Measurements from ENCODE around the gene COA7.

COA7 gene

DNA sequence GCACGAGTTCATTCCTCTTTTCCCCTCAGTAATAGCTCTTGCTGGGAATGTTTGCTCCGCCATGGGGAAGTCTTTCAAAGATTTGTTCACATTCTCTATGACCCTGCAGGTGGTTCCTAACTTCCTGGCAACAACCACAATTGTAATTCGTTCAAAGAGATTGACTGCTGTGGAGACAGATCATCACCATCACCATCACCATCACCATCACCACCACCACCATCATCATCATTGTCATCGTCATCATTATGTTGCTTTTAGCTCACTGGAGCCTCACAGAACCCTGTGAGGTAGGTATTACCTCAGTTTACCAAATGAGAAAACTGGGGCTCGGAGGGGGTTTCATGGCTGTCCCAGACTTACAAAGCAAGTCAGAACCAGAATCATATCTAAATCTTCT lies 30.9 kb downstream of the COA7 start:
- no peak for DNase-seq (ENCODE audit: extremely low spot score)
- CTCF ChIA-PET, result no interaction called here
- POLR2A ChIA-PET, result no interaction called here
- TF ChIP-seq, protein P1, sequence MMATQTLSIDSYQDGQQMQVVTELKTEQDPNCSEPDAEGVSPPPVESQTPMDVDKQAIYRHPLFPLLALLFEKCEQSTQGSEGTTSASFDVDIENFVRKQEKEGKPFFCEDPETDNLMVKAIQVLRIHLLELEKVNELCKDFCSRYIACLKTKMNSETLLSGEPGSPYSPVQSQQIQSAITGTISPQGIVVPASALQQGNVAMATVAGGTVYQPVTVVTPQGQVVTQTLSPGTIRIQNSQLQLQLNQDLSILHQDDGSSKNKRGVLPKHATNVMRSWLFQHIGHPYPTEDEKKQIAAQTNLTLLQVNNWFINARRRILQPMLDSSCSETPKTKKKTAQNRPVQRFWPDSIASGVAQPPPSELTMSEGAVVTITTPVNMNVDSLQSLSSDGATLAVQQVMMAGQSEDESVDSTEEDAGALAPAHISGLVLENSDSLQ (IDR thresholded peaks at IDR 0.05), result no peak
- no peak for TF ChIP-seq LEF1 (IDR thresholded peaks at IDR 0.05; ENCODE audit: borderline replicate concordance)
- TF ChIP-seq ARNT (IDR thresholded peaks at IDR 0.05), result no peak
- TF ChIP-seq FOXM1 (IDR thresholded peaks at IDR 0.05; ENCODE audit: borderline replicate concordance), result no peak
- TF ChIP-seq FOXA1 (IDR thresholded peaks at IDR 0.05), result no peak
- no peak for TF ChIP-seq BHLHE40 (IDR thresholded peaks at IDR 0.05; ENCODE audit: borderline replicate concordance)
- no peak for TF ChIP-seq L3MBTL2 (conservative IDR thresholded peaks at IDR 0.05)

DNA sequence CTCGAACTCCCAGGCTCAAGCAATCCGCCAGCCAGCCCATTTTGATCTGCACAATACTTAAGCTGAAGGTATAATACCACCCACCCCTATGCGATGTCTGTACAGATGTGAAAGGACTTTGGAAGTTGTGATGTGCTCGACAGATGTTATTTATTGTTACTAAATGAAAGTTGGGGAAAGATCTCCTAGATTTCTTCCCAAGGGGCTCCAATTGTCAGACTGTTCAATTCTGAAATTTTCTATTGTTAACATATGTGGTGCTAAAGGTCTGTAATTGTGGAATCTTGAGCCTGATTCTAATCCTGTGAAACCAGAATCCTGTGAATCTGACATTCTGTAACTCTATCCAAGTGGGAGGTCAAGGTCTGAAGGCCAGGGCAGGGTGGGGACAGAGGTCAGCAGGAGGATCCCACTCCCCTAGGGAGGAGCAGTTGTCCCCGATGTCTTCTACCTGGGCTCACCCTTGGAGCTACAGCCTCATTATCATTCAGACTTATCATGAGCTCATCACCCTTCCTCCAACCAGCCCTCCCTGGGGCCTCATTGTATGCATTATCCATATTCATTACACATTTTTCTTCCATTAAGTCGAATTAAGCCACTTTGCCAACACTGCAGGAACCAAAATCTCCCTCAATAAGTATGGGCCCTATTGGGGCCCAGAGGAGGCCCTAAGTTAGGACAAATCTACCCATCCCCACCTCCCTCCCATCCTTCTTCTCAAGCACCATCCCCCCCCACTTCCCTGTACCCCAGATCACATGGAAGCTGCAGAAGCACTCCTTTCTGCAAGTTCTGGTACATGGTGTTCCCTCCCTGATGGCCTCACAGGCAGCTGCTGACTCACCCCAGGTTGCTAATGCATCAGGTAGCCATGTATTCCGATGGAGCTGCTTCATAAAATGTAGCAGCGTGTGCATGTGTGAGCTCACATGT lies 32.9 kb downstream of the COA7 start:
- POLR2A ChIA-PET, result no interaction called here
- TF ChIP-seq SUZ12 (IDR thresholded peaks at IDR 0.05) (no peak), BHLHE40 (IDR thresholded peaks at IDR 0.05; ENCODE audit: borderline replicate concordance) (no peak), FOXM1 (IDR thresholded peaks at IDR 0.05; ENCODE audit: borderline replicate concordance) (no peak), FOXA1 (IDR thresholded peaks at IDR 0.05) (no peak), FOXK2 (IDR thresholded peaks at IDR 0.05) (no peak), LEF1 (IDR thresholded peaks at IDR 0.05; ENCODE audit: borderline replicate concordance) (no peak), L3MBTL2 (conservative IDR thresholded peaks at IDR 0.05) (no peak), CTBP1 (IDR thresholded peaks at IDR 0.05; ENCODE audit: borderline replicate concordance) (no peak), ELF4 (IDR thresholded peaks at IDR 0.05) (no peak), NFRKB (IDR thresholded peaks at IDR 0.05) (no peak), SP1 (IDR thresholded peaks at IDR 0.05) (no peak), HDGF (IDR thresholded peaks at IDR 0.05; ENCODE audit: borderline replicate concordance) (no peak), ZNF384 (IDR thresholded peaks at IDR 0.05) (no peak), ARNT (IDR thresholded peaks at IDR 0.05) (no peak), TARDBP (IDR thresholded peaks at IDR 0.05) (no peak)
- TF ChIP-seq, protein P1 (IDR thresholded peaks at IDR 0.05), result no peak
- CTCF ChIA-PET, result no interaction called here
- DNase-seq (ENCODE audit: extremely low spot score), result no peak

- POLR2A ChIA-PET, result interaction anchor here (1.2 kb wide), 1 partner anchor 259 kb away, joined by 3 read pairs; the partner anchor contains the start of gene PRPF38A
- no peak for DNase-seq (ENCODE audit: extremely low spot score)
- TF ChIP-seq SUZ12 (IDR thresholded peaks at IDR 0.05), result no peak
- TF ChIP-seq LEF1 (IDR thresholded peaks at IDR 0.05; ENCODE audit: borderline replicate concordance), result no peak
- no peak for TF ChIP-seq CTBP1 (IDR thresholded peaks at IDR 0.05; ENCODE audit: borderline replicate concordance)
- no peak for TF ChIP-seq HDGF (IDR thresholded peaks at IDR 0.05; ENCODE audit: borderline replicate concordance)
- TF ChIP-seq FOXA1 (IDR thresholded peaks at IDR 0.05), result no peak
- TF ChIP-seq BHLHE40 (IDR thresholded peaks at IDR 0.05; ENCODE audit: borderline replicate concordance), result no peak
- TF ChIP-seq ARNT (IDR thresholded peaks at IDR 0.05), result no peak
- no peak for TF ChIP-seq SP1 (IDR thresholded peaks at IDR 0.05)
- TF ChIP-seq NFRKB (IDR thresholded peaks at IDR 0.05), result no peak
- TF ChIP-seq ZNF384 (IDR thresholded peaks at IDR 0.05), result no peak
- no peak for TF ChIP-seq FOXM1 (IDR thresholded peaks at IDR 0.05; ENCODE audit: borderline replicate concordance)
- TF ChIP-seq ELF4 (IDR thresholded peaks at IDR 0.05), result no peak
- TF ChIP-seq L3MBTL2 (conservative IDR thresholded peaks at IDR 0.05), result no peak
- TF ChIP-seq, protein P1 (IDR thresholded peaks at IDR 0.05), result no peak
- TF ChIP-seq TARDBP (IDR thresholded peaks at IDR 0.05), result no peak
- TF ChIP-seq FOXK2 (IDR thresholded peaks at IDR 0.05), result no peak
- CTCF ChIA-PET, result no interaction called here
Observed at GRCh38 chr1:52663716-52664115, 34.4 kb downstream of the COA7 start.

GRCh38 chr1:52662645-52663313 lies 35.4 kb downstream of the COA7 start:
- ChIA-PET POLR2A (interaction anchor here (1.1 to 1.2 kb wide), 2 partner anchors 110 to 258 kb away, joined by 3 to 6 read pairs; partner anchors contain the start of genes PRPF38A and TUT4), CTCF (no interaction called here)
- TF ChIP-seq FOXA1 (IDR thresholded peaks at IDR 0.05) (no peak), SP1 (IDR thresholded peaks at IDR 0.05) (no peak), FOXK2 (IDR thresholded peaks at IDR 0.05) (no peak), CTBP1 (IDR thresholded peaks at IDR 0.05; ENCODE audit: borderline replicate concordance) (no peak), BHLHE40 (IDR thresholded peaks at IDR 0.05; ENCODE audit: borderline replicate concordance) (no peak), LEF1 (IDR thresholded peaks at IDR 0.05; ENCODE audit: borderline replicate concordance) (no peak), ELF4 (IDR thresholded peaks at IDR 0.05) (no peak), L3MBTL2 (conservative IDR thresholded peaks at IDR 0.05) (no peak), FOXM1 (IDR thresholded peaks at IDR 0.05; ENCODE audit: borderline replicate concordance) (no peak), ARNT (IDR thresholded peaks at IDR 0.05) (no peak), ZNF384 (IDR thresholded peaks at IDR 0.05) (no peak), TARDBP (IDR thresholded peaks at IDR 0.05) (no peak), HDGF (IDR thresholded peaks at IDR 0.05; ENCODE audit: borderline replicate concordance) (no peak), SUZ12 (IDR thresholded peaks at IDR 0.05) (no peak), NFRKB (IDR thresholded peaks at IDR 0.05) (no peak)
- TF ChIP-seq, protein P1 (IDR thresholded peaks at IDR 0.05), result no peak
- peak; percentile 49 for DNase-seq (ENCODE audit: extremely low spot score)
